GM19238 (cell line): ENCODE results near the gene ARHGEF39.

Experiments
- DNase-seq: peaks from one replicate; pipeline ENCODE4 v3.0.0; 2011; ENCODE audit warnings: low spot score; ENCODE audit not compliant: insufficient read length

The ARHGEF39 gene, protein sequence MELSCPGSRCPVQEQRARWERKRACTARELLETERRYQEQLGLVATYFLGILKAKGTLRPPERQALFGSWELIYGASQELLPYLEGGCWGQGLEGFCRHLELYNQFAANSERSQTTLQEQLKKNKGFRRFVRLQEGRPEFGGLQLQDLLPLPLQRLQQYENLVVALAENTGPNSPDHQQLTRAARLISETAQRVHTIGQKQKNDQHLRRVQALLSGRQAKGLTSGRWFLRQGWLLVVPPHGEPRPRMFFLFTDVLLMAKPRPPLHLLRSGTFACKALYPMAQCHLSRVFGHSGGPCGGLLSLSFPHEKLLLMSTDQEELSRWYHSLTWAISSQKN

DNA sequence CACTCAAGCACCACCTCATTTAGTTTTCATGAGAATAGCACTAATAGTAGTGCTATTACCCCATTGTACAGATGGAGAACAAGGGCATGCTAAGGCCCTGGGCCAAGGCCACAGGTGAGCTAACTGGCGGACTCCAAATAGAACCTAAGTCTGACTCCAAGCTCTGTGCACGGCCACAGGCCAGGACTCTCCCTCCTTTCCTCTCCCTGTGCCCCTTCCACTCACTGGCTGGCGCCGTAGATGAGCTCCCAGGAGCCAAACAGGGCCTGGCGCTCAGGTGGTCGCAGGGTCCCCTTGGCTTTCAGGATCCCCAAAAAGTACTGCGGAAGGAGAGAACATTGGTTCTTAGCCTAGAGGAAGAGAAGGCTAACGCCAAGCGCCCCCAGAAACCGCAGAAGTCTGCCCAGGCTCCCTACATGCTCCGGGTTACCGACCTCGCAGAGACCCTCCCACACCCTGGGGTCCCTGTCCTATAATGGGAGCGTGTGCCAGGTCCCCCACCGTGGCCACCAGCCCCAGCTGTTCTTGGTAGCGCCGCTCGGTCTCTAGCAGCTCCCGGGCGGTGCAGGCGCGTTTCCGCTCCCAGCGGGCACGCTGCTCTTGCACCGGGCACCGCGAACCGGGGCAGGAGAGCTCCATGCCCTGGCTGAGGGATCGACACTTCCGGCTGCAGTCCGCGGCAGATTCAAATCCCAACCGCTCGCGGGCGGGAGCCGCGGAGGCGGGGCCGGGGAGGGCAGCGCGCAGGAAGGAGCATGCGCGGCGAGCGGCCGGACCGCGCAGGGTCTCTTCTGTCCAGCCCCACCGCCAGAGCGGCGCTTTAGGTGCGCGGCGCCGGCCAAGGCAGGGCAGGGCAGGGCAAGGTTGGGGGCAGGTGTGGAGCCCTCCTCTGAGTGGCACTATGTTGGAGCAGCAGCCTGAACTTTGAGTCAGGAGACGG, at the start of gene ARHGEF39:
Gene ARHGEF39 (minus strand): TSS at position 665 of the 940 bp plus-strand sequence. CDS start 26 bp downstream, at position 639.
- DNase-seq = peak; percentile 90

- DNase-seq = no peak
These were observed 49.1 kb upstream of the ARHGEF39 start for GRCh38 chr9:35714123-35714522.

GRCh38 chr9:35713578-35713977, 48.6 kb upstream of the ARHGEF39 start:
- no peak for DNase-seq

DNA sequence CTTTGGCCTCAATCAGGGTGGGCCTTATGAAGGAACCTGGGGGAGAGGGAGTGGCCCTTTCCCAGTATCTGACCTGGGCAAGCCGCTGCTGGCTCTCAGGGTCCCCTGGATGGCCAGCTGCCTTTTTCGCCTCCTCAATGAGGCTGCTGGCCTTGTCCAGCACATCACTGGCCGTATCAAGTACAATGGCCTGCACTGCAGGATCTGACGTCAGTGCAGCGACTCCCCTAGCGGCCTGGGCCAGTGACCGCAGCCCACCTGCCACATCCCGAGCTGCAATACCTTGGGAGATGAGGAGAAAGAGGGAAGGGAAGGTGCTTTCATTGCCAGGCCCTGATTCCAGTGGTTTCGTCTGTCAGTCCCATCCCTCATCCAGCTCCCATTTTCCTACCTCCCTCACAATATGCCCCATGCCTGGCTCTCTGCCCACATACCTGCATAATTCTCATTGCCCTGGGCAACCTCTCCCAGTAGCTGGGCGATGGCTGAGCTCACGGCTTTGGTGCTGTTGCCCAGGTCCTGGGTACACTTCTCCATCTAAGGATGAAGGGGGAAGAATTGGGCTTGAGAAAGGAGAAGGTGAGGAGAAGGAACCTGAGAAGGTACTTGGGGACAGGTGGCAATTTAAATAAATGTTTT, 47.9 kb upstream of the ARHGEF39 start:
- DNase-seq = no peak

- DNase-seq = no peak
These were observed 46.8 kb upstream of the ARHGEF39 start for GRCh38 chr9:35711501-35712428.

- no peak for DNase-seq
These were observed 46.0 kb upstream of the ARHGEF39 start for GRCh38 chr9:35710818-35711500.

- no peak for DNase-seq
These were observed 43.2 kb upstream of the ARHGEF39 start for GRCh38 chr9:35708146-35708545.

- DNase-seq = no peak
These were observed 42.0 kb upstream of the ARHGEF39 start for GRCh38 chr9:35706951-35707350.

DNA sequence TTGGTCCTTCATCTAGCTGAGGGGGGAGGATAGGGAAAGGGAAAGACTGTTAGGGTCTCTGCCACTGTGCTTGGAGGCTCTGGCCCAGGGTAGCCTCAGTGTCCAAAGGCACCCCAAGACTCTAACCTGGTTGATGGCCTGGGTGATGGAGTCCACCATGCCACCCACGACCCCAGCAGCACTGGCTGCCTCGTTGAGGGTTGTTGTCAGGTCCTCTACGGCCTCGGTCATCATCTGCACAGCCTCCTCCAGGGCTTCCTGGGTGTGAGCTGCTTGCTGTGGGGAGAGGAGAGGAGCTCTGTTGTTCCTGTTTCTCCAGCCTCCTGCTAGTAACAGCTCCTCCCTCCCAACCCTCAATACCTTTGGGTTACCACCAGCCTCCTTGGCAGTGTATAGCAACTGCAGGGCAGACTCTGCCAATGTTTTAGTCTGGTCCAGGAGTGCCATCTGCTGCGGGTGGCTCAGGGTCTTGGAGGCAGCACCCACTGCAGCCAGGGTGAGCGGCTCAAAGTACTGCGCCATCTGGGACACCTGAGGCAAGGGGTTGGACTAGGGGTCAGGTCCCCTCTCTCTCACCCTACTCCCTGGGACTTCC, 40.9 kb upstream of the ARHGEF39 start:
- no peak for DNase-seq

DNA sequence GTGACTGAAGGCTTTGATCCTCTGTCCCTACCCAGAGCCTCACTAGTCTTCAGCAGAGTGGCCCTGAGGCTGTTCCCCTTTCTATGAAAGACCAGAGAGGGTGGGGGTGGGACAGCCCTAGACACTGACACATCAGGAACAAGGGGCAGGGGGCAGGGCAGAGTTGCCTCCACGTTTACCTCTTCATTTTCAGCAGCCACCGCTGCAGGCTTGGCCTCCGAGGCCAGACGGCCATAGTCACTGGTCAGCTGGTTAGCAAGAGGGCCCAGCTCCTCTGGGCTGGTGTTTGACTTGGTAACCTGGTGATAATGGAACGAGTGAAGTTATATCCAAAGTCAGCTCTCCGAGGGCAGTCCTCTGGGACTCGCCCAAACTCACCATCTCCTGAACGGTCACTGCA, 40.4 kb upstream of the ARHGEF39 start:
- no peak for DNase-seq

DNA sequence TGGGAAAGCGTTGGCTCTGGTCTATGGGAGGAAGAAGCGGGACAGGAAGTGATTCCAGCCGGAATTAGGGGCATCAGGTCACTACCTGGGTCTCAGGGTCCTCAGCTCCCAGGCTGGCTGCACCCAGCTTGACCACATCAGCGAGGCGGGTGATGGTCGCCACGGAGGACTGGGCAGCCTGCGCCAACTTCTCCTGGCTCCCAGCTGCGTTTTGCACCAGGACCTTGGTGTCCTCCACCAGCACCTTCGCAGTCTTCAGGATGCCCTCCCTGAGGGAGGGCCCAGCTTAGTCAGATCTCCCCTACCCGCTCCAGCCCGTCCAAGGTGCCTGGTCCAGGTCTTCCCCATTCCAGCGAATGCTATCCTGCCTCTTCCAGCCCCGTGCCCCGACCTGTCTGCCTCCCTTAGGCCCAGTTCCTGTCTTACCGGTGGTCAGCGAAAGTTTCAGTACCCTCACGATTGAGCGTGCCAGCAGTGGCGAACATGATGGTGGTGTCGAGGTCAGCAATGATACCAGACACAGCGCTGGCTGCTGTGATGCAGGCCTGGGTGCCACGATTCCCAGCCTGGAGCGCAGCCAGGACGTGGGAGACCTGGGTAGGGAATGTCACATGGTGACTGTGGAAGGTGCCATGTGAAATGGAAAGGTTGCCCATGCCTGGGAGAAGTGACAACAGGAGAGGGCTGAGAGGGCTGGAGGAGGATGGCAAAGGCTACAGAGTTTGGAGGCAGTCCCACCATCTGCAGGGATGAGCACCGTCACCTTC, 39.1 kb upstream of the ARHGEF39 start:
- DNase-seq = no peak

- DNase-seq = no peak
These were observed 37.7 kb upstream of the ARHGEF39 start for GRCh38 chr9:35702696-35703095.

DNA sequence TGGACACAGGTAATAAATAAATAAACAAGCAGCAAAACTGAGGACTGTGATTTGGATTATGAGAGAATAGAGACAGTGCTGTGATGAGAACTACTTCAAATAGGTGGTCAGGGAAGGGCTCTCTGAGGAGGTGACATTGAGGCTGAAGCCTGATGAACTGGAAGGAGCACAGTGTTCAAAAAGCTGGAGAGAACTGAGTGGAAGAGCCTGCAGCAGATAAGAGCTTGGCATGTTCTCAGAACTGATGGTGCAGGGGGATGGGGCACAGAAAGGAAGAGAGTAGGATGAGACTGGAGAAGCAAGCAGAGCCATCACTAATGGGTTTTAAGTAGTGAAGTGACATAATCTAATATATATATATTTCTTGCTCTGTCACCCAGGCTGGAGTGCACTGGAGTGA, 35.9 kb upstream of the ARHGEF39 start:
- DNase-seq = no peak

DNA sequence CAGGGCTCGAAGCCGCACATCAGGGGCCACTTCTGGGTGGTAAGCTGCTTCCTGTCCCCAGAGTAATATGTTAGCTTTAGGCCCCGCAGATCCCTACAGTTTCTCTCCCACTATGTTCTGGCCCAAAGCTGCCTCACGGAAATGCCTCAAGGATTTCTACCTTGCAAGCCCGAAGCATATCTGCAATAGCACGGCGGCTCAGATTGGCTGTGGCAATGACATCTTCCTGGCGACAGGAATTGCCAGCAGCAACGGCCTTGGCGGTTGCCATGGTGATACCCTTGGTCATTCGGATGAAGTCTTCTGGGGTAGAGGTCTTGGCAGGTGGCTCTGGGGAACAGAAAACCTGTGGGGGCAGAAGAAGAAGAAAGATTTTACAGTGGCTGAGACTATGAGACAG, 35.0 kb upstream of the ARHGEF39 start:
- DNase-seq = no peak

- DNase-seq = no peak
These were observed 33.2 kb upstream of the ARHGEF39 start for GRCh38 chr9:35698231-35698630.

GRCh38 chr9:35697486-35697885, 32.5 kb upstream of the ARHGEF39 start:
- no peak for DNase-seq

DNA sequence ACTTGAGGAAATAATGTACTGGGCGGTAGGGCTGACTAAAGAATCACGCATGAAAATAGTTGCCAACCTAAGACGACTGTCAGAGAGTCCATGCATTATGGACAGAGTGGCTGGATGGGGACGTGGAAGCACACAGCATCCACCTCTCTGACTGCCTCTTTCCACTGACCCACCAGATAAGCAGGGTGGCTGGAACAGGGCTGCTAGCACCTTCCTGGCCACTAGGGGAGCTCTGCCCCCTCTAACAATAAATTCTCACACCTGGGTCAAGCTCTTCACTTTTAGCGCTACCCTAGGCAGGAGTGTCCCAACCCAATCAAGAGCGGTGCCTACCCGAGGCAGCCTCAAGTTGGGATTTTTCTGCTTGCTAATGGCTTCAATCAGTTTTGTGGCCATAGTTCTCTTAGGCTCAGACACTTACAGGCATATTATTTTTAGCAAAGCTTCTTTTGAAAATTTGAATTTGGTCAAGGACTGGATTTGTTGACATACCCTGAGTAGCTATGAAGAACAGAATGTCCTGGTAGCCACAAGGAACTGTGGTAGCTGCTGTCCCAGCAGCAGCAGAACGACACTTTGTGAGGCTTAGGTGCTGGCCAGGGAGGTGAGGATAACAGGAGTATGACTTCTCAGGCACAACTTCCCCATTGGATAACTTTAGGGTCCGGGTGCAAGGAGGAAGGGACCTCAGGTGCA, 31.7 kb upstream of the ARHGEF39 start:
- DNase-seq = peak; percentile 71

- DNase-seq = no peak
These were observed 31.0 kb upstream of the ARHGEF39 start for GRCh38 chr9:35695943-35696401.
